Measurements from ENCODE around the gene MIB1. TPM values are rescaled to one million over a fixed set of nuclear protein-coding genes. Genes with fewer than 3 reads are reported as not detected.

The MIB1 gene
- total RNA-seq, 1 experiment from 2014 or later, result 56.1 TPM

DNA sequence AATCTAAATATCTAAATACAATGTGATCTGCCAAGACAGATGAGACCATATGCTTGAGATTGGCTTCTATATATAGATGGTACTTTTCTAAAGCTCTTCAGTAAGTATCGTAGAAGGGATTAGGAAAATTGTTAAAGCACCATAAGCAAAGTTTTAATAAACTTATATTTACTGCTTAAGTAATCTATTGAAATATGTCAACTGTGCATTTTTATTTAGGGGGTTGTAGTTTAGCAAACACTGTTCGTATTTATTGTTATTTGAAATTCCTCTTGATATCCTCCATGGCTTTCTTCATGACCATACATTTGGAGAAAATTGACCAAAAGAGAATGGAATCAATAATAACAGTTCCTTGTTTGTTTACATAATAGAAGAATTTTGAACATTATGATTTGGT lies 102.7 kb downstream of the MIB1 start:
- H3K4me1 ChIP-seq (ENCODE audit: control insufficient read depth in 1 of 2, insufficient read depth in 2 of 2, low read length in 2 of 2), result no peaks in the 10 kb centered on the region
- ATAC-seq (no peak), DNase-seq (ENCODE audit: low read depth, low spot score) (no peak)
- TF ChIP-seq, protein P1, sequence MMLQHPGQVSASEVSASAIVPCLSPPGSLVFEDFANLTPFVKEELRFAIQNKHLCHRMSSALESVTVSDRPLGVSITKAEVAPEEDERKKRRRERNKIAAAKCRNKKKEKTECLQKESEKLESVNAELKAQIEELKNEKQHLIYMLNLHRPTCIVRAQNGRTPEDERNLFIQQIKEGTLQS (IDR thresholded peaks at IDR 0.05), result no peak
- no peak for TF ChIP-seq ZNF274 (IDR thresholded peaks at IDR 0.05; ENCODE audit: low read depth, low read length)
- TF ChIP-seq, protein P2, sequence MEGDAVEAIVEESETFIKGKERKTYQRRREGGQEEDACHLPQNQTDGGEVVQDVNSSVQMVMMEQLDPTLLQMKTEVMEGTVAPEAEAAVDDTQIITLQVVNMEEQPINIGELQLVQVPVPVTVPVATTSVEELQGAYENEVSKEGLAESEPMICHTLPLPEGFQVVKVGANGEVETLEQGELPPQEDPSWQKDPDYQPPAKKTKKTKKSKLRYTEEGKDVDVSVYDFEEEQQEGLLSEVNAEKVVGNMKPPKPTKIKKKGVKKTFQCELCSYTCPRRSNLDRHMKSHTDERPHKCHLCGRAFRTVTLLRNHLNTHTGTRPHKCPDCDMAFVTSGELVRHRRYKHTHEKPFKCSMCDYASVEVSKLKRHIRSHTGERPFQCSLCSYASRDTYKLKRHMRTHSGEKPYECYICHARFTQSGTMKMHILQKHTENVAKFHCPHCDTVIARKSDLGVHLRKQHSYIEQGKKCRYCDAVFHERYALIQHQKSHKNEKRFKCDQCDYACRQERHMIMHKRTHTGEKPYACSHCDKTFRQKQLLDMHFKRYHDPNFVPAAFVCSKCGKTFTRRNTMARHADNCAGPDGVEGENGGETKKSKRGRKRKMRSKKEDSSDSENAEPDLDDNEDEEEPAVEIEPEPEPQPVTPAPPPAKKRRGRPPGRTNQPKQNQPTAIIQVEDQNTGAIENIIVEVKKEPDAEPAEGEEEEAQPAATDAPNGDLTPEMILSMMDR (IDR thresholded peaks at IDR 0.05 in 2 of 3, conservative IDR thresholded peaks at IDR 0.05 in 1 of 3; ENCODE audit: borderline replicate concordance in 1 of 3, insufficient read depth in 1 of 3, low read depth in 2 of 3, low read length in 2 of 3), result no peak
- no peak for TF ChIP-seq SP1 (IDR thresholded peaks at IDR 0.05; ENCODE audit: low read depth)
- TF ChIP-seq, protein P3, sequence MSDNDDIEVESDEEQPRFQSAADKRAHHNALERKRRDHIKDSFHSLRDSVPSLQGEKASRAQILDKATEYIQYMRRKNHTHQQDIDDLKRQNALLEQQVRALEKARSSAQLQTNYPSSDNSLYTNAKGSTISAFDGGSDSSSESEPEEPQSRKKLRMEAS (IDR thresholded peaks at IDR 0.05), result no peak
- no peak for TF ChIP-seq SRF (IDR thresholded peaks at IDR 0.05; ENCODE audit: low read depth)
- no peak for TF ChIP-seq RAD21 (IDR thresholded peaks at IDR 0.05; ENCODE audit: low read depth)
- TF ChIP-seq POLR2A (IDR thresholded peaks at IDR 0.05; ENCODE audit: borderline replicate concordance, extremely low read depth, insufficient read depth, insufficient read length), result no peak
- no peak for TF ChIP-seq EGR1 (IDR thresholded peaks at IDR 0.05; ENCODE audit: low read depth)
- TF ChIP-seq CEBPB (IDR thresholded peaks at IDR 0.05; ENCODE audit: low read depth), result no peak
- no peak for TF ChIP-seq JUND (IDR thresholded peaks at IDR 0.05)
- no peak for TF ChIP-seq FOSL1 (IDR thresholded peaks at IDR 0.05; ENCODE audit: low read depth)
- no peak overlapping the region for H3K4me3 ChIP-seq (replicated peaks in 1 of 2; ENCODE audit: low read depth in 1 of 2, low read length in 2 of 2)
- H4K20me1 ChIP-seq (ENCODE audit: insufficient read depth), result no peaks in the 10 kb centered on the region
- H3K9ac ChIP-seq (ENCODE audit: low read length), result no peak overlapping the region
- intact Hi-C loops (cut with micrococcal nuclease), result no loop called here
- no peaks in the 10 kb centered on the region for H3K79me2 ChIP-seq (ENCODE audit: insufficient read depth, low read length)
- no peak overlapping the region for H3K27ac ChIP-seq (ENCODE audit: low read depth, low read length)
- H3K27me3 ChIP-seq (ENCODE audit: insufficient read depth, low read length), result no peaks in the 10 kb centered on the region
- H3K4me2 ChIP-seq (ENCODE audit: low read length), result no peak overlapping the region
- no peak overlapping the region for H2AFZ ChIP-seq (ENCODE audit: low read depth, low read length, poor library complexity, severe bottlenecking)
- ChIA-PET POLR2A (no interaction called here), CTCF (interaction anchor here (1.7 kb wide), 1 partner anchor 10 kb away, joined by 3 read pairs; no protein-coding TSS in a partner anchor), RAD21 (ENCODE audit: low non-redundant PET in 1 of 2, low total read pairs in 2 of 2, uncharacterized antibody in 2 of 2, unreplicated experiment in 2 of 2) (no interaction called here)
- no peaks in the 10 kb centered on the region for H3K9me3 ChIP-seq (ENCODE audit: control insufficient read depth in 1 of 2, insufficient read depth in 1 of 2, low read depth in 1 of 2, low read length in 2 of 2)
- peaks cover 0 to 5% of the 10 kb centered on the region in 2 experiments; a peak in 1 of 4 replicates for H3K36me3 ChIP-seq (ENCODE audit: control insufficient read depth in 1 of 2, insufficient read depth in 2 of 2, low read length in 2 of 2)
- no peaks in the 10 kb centered on the region for H3K9me2 ChIP-seq (ENCODE audit: insufficient read depth)
- no TSS peak for BruUV-seq (replicated peaks)

Data from HCT116 (cell line).